Activated CD8-positive, alpha-beta T cell treated with anti-CD3 and anti-CD28 coated beads, Interleukin-2, amount 10 ng/mL, durations not matched to agents 7 days and 5 days (primary cell): ENCODE data around the gene BTBD9. TPM values are rescaled to one million over a fixed set of nuclear protein-coding genes. Genes with fewer than 3 reads are reported as not detected.
"Not testable (repeated sequence)": the region's sequence is repeated elsewhere in the genome, so short reads cannot be mapped to it uniquely, and the experiment has no call there.

ENCODE experiments used
- ATAC-seq: fragments of 150-1000 bp; cut with Tn5 transposase; one replicate; pipeline ENCODE4 v1.10.0; 2021; ENCODE audit warnings: moderate library complexity
- CTCF ChIA-PET: fragments of 350-600 bp; sonication (Branson Sonifier 250); formaldehyde crosslinking; loops from one replicate; lab custom pipeline; 2021; ENCODE audit warnings: antibody characterized with exemption; lab: Charles Lee
- POLR2A ChIA-PET: fragments of 350-600 bp; sonication (Branson Sonifier 250); formaldehyde crosslinking; loops from one replicate; lab custom pipeline; 2021; ENCODE audit warnings: antibody characterized with exemption; lab: Charles Lee
- DNase-seq: peaks from one replicate; pipeline ENCODE4 v3.0.0-alpha.2; 2020
- H3K27ac Mint-ChIP-seq: one replicate; pipeline ENCODE4 v1.8.0; 2021; ENCODE audit warnings: mild to moderate bottlenecking, mixed read lengths
- H3K27me3 Mint-ChIP-seq: one replicate; pipeline ENCODE4 v1.8.0; 2021; ENCODE audit warnings: low read depth, mixed read lengths
- H3K36me3 Mint-ChIP-seq: one replicate; pipeline ENCODE4 v1.8.0; 2021; ENCODE audit warnings: low read depth, mixed read lengths
- H3K4me1 Mint-ChIP-seq: one replicate; pipeline ENCODE4 v1.8.0; 2021; ENCODE audit warnings: low read depth, mixed read lengths
- H3K4me3 Mint-ChIP-seq: one replicate; pipeline ENCODE4 v1.8.0; 2021; ENCODE audit warnings: mild to moderate bottlenecking, mixed read lengths
- H3K9me3 Mint-ChIP-seq: one replicate; pipeline ENCODE4 v1.8.0; 2022; ENCODE audit warnings: mixed read lengths; ENCODE audit not compliant: insufficient read depth
- total RNA-seq, 2 experiments: library from RNA; stranded (reverse); gene quantifications; one replicate each; pipeline ENCODE4 v1.2.3, GENCODE V29; 2021

BTBD9 gene
- total RNA-seq, 2 experiments from 2014 or later, result 9.4 to 12.4 TPM

GRCh38 chr6:38124224-38124926 lies 515.4 kb downstream of the BTBD9 start:
- H3K4me3 Mint-ChIP-seq, DNase-seq, H3K9me3 Mint-ChIP-seq, POLR2A ChIA-PET, H3K27ac Mint-ChIP-seq, H3K27me3 Mint-ChIP-seq, ATAC-seq, H3K4me1 Mint-ChIP-seq: not testable (repeated sequence)
- CTCF ChIA-PET, result interaction anchor here (0.9 kb wide), 1 partner anchor 9 kb away, joined by 3 read pairs; no protein-coding TSS in a partner anchor
- H3K36me3 Mint-ChIP-seq, result peaks cover 26% of the 10 kb centered on the region

GRCh38 chr6:38119516-38119915 lies 520.2 kb downstream of the BTBD9 start:
- H3K4me3 Mint-ChIP-seq, result no peak overlapping the region
- ChIA-PET CTCF (no interaction called here), POLR2A (interaction anchor here (0.6 kb wide), 1 partner anchor 433 kb away, joined by 3 read pairs; no protein-coding TSS in a partner anchor)
- no peaks in the 10 kb centered on the region for H3K9me3 Mint-ChIP-seq
- H3K27ac Mint-ChIP-seq, result no peak overlapping the region
- no peaks in the 10 kb centered on the region for H3K27me3 Mint-ChIP-seq
- no peak for ATAC-seq
- no peaks in the 10 kb centered on the region for H3K4me1 Mint-ChIP-seq
- DNase-seq, result no peak
- H3K36me3 Mint-ChIP-seq, result peaks cover 26% of the 10 kb centered on the region

DNA sequence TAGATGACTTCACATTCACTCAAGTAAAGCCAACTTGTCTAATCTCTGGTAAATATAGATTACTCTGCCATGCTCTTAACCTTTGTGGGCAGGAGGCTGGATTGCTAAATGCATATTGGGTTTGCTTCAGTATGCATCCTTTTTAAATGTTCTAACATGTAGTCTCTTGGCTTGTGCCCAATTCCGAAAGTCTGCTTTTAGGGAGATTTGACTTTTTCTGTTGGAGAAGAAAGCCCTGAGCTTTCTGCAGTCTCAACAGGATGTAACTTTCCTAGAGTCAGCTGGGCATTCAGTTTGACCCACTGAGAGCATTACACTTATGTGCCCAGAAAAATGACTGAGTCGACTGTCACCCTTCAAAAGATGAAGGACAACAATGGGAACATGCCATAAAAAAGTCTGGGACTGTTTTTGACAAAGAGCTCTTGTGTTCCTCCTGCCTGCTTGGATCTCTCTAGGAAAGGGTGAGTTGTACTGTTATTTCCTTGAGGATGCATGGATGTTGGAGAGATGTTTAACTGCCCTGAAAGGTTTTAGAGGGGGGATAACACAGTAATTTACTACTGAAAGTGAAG lies 520.9 kb downstream of the BTBD9 start:
- DNase-seq (no peak), ATAC-seq (no peak)
- H3K27ac Mint-ChIP-seq, result no peak overlapping the region
- ChIA-PET CTCF (no interaction called here), POLR2A (interaction anchor here (0.6 kb wide), 1 partner anchor 434 kb away, joined by 3 read pairs; no protein-coding TSS in a partner anchor)
- H3K9me3 Mint-ChIP-seq, result no peaks in the 10 kb centered on the region
- peaks cover 26% of the 10 kb centered on the region for H3K36me3 Mint-ChIP-seq
- no peak overlapping the region for H3K4me3 Mint-ChIP-seq
- no peaks in the 10 kb centered on the region for H3K4me1 Mint-ChIP-seq
- no peaks in the 10 kb centered on the region for H3K27me3 Mint-ChIP-seq

Other genes with a start within 250 kb of the BTBD9 start
- gene GLO1, start 63.2 kb upstream of the BTBD9 start, total RNA-seq, result 10 to 100 TPM; 68.8 to 69.8 TPM
- gene DNAH8, start 75.4 kb upstream of the BTBD9 start, total RNA-seq, result not detected